WI38 (cell line): ENCODE data around the gene GSKIP.

Source experiments
- H3K4me3 ChIP-seq: 2 replicates; pipeline ENCODE4 v1.5.1; 2011; ENCODE audit warnings: low read depth, mild to moderate bottlenecking, control low read depth, low read length
- TF ChIP-seq, protein P1 (sequence below): IDR thresholded peaks from 2 replicates; pipeline ENCODE4 v1.5.1; 2012; ENCODE audit warnings: low read depth, mild to moderate bottlenecking, control low read depth, low read length

Gene GSKIP

GRCh38 chr14:96434040-96434439, 70.7 kb downstream of the GSKIP start:
- TF ChIP-seq, protein P1, sequence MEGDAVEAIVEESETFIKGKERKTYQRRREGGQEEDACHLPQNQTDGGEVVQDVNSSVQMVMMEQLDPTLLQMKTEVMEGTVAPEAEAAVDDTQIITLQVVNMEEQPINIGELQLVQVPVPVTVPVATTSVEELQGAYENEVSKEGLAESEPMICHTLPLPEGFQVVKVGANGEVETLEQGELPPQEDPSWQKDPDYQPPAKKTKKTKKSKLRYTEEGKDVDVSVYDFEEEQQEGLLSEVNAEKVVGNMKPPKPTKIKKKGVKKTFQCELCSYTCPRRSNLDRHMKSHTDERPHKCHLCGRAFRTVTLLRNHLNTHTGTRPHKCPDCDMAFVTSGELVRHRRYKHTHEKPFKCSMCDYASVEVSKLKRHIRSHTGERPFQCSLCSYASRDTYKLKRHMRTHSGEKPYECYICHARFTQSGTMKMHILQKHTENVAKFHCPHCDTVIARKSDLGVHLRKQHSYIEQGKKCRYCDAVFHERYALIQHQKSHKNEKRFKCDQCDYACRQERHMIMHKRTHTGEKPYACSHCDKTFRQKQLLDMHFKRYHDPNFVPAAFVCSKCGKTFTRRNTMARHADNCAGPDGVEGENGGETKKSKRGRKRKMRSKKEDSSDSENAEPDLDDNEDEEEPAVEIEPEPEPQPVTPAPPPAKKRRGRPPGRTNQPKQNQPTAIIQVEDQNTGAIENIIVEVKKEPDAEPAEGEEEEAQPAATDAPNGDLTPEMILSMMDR = no peak
- no peak overlapping the region for H3K4me3 ChIP-seq
